Right lobe of liver (tissue), 4 donors: ENCODE data around the gene SUSD6.

ENCODE experiments used
- POLR2A ChIP-seq: fragments of 450-650 bp; IDR thresholded peaks from one replicate; pipeline ENCODE4 v1.6.1; 2017; ENCODE audit warnings: antibody characterized with exemption, mild to moderate bottlenecking
- TF ChIP-seq, protein P1 (sequence below), 4 donors: fragments of 200-600 bp in 3 of 4; fragments of 450-650 bp in 1 of 4; IDR thresholded peaks; one replicate each; pipeline versions ENCODE4 v1.5.1 to v1.8.0; 2016 to 2022; ENCODE audit warnings: antibody characterized with exemption in 4 of 4, mild to moderate bottlenecking in 2 of 4
- donor health status: DM: no; HTN: no; CAD: no.
- donor health status: DM: no; HTN: no; CAD: no.
- donor health status: DM: no; HTN: yes; CAD: no.

DNA sequence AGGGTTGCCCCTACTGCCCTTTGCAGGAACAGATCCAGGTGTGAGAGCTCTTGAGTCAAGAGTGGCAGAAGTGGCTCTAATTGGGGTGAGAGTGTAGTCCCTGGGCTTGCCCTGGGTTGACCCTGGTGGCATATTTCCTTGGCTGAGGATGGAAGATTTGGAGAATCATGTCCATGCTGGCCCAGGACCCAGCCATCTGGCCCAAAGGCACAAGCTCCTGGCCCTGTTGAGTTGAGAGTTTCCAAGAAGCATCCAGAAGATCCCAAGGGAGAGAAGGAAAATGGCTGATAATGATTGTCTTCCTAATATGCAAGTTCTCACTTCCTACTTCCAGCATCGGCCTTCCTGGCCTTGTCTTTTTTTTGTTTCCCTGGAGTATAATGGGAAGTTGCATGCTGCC is 100.1 kb downstream of the SUSD6 start:
- no peak for TF ChIP-seq POLR2A
- TF ChIP-seq, protein P1, sequence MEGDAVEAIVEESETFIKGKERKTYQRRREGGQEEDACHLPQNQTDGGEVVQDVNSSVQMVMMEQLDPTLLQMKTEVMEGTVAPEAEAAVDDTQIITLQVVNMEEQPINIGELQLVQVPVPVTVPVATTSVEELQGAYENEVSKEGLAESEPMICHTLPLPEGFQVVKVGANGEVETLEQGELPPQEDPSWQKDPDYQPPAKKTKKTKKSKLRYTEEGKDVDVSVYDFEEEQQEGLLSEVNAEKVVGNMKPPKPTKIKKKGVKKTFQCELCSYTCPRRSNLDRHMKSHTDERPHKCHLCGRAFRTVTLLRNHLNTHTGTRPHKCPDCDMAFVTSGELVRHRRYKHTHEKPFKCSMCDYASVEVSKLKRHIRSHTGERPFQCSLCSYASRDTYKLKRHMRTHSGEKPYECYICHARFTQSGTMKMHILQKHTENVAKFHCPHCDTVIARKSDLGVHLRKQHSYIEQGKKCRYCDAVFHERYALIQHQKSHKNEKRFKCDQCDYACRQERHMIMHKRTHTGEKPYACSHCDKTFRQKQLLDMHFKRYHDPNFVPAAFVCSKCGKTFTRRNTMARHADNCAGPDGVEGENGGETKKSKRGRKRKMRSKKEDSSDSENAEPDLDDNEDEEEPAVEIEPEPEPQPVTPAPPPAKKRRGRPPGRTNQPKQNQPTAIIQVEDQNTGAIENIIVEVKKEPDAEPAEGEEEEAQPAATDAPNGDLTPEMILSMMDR (IDR thresholded peaks at IDR 0.05) = no peak
